HepG2 (cell line): Measurements from ENCODE around the gene PRDM10. TPM values are rescaled to one million over a fixed set of nuclear protein-coding genes. Genes with fewer than 3 reads are reported as not detected.

Source experiments
- ASH2L ChIP-seq: fragments of 300-600, 200-600 bp; sonication (generic); IDR thresholded peaks from 2 replicates; pipeline ENCODE4 v1.7.0; 2017; ENCODE audit warnings: low read depth, mild to moderate bottlenecking, moderate library complexity, mixed read lengths, low read length; ENCODE audit not compliant: insufficient read length
- BORCS8-MEF2B ChIP-seq: sonication (generic); formaldehyde crosslinking; IDR thresholded peaks from 2 replicates; pipeline ENCODE4 v1.8.0; 2022; ENCODE audit warnings: mild to moderate bottlenecking, missing genetic modification reagents
- CREB1 ChIP-seq, 2 experiments: fragments of 450-650 bp in 1 of 2; IDR thresholded peaks; 2 replicates each; pipeline ENCODE4 v1.6.1; 2016 to 2017; ENCODE audit warnings: control low read depth in 1 of 2, mild to moderate bottlenecking in 1 of 2, missing compliant biosample characterization in 1 of 2, missing genetic modification characterization in 1 of 2
- ESRRA ChIP-seq: sonication (generic); formaldehyde crosslinking; IDR thresholded peaks from 2 replicates; pipeline ENCODE4 v1.5.1; 2020; ENCODE audit warnings: mild to moderate bottlenecking, low read depth, missing genetic modification reagents
- FOXO1 ChIP-seq: sonication (generic); formaldehyde crosslinking; IDR thresholded peaks from 2 replicates; pipeline ENCODE4 v1.4.0; 2020; ENCODE audit warnings: missing genetic modification reagents
- HDAC2 ChIP-seq: sonication (generic); formaldehyde crosslinking; IDR thresholded peaks from 2 replicates; pipeline ENCODE4 v1.4.0; 2020; ENCODE audit warnings: missing genetic modification reagents
- HMG20B ChIP-seq: conservative IDR thresholded peaks from 2 replicates; pipeline ENCODE4 v1.6.1; 2016; ENCODE audit warnings: missing genetic modification reagents, missing compliant biosample characterization
- KDM3A ChIP-seq: IDR thresholded peaks from 2 replicates; pipeline ENCODE4 v1.6.1; 2018; ENCODE audit warnings: low read depth, missing compliant biosample characterization
- KLF16 ChIP-seq, 2 experiments: sonication (generic) in 1 of 2; formaldehyde crosslinking in 1 of 2; IDR thresholded peaks; 2 replicates each; pipeline versions ENCODE4 v1.6.1 to v1.8.0; 2016 to 2023; ENCODE audit warnings: missing genetic modification reagents in 2 of 2, missing compliant biosample characterization in 1 of 2
- KLF9 ChIP-seq: IDR thresholded peaks from 2 replicates; pipeline ENCODE4 v1.6.1; 2016; ENCODE audit warnings: low read depth
- KMT2A ChIP-seq: sonication (generic); formaldehyde crosslinking; IDR thresholded peaks from 2 replicates; pipeline ENCODE4 v1.4.0; 2020; ENCODE audit warnings: missing genetic modification reagents
- MED1 ChIP-seq: sonication (generic); formaldehyde crosslinking; IDR thresholded peaks from 2 replicates; pipeline ENCODE4 v1.4.0; 2020; ENCODE audit warnings: missing genetic modification reagents
- MLLT10 ChIP-seq: sonication (generic); formaldehyde crosslinking; IDR thresholded peaks from 2 replicates; pipeline ENCODE4 v1.4.0; 2020; ENCODE audit warnings: missing genetic modification reagents
- NCOA1 ChIP-seq: sonication (generic); formaldehyde crosslinking; IDR thresholded peaks from 2 replicates; pipeline ENCODE4 v1.9.0; 2021; ENCODE audit warnings: missing genetic modification reagents
- POLR2AphosphoS5 ChIP-seq: IDR thresholded peaks from 2 replicates; pipeline ENCODE4 v1.6.1; 2012; ENCODE audit warnings: low read depth, low read length
- RXRB ChIP-seq: IDR thresholded peaks from 2 replicates; pipeline ENCODE4 v1.6.1; 2016; ENCODE audit warnings: borderline replicate concordance, missing genetic modification reagents, missing compliant biosample characterization
- SOX13 ChIP-seq, 3 experiments: fragments of 450-650 bp in 1 of 3; sonication (generic) in 1 of 3; formaldehyde crosslinking in 1 of 3; IDR thresholded peaks in 2 of 3; conservative IDR thresholded peaks in 1 of 3; 2 replicates each; pipeline versions ENCODE4 v1.5.0 to v1.6.1; 2016 to 2020; ENCODE audit warnings: antibody characterized with exemption in 1 of 3, mild to moderate bottlenecking in 1 of 3, missing compliant biosample characterization in 1 of 3, missing genetic modification reagents in 1 of 3, moderate library complexity in 1 of 3
- SP5 ChIP-seq: IDR thresholded peaks from 2 replicates; pipeline ENCODE4 v1.6.1; 2016; ENCODE audit warnings: low read depth, borderline replicate concordance
- TEAD3 ChIP-seq: optimal IDR thresholded peaks from 2 replicates; pipeline ENCODE3; 2016; ENCODE audit warnings: borderline replicate concordance
- ZBTB7A ChIP-seq: sonication (generic); formaldehyde crosslinking; IDR thresholded peaks from 2 replicates; pipeline ENCODE4 v1.8.0; 2022; ENCODE audit warnings: mild to moderate bottlenecking, missing genetic modification reagents
- ZBTB7B ChIP-seq: sonication (generic); formaldehyde crosslinking; IDR thresholded peaks from 2 replicates; pipeline ENCODE4 v1.4.0; 2020; ENCODE audit warnings: missing genetic modification reagents
- ZNF34 ChIP-seq: sonication (generic); formaldehyde crosslinking; IDR thresholded peaks from 2 replicates; pipeline ENCODE4 v1.4.0; 2020; ENCODE audit warnings: mild to moderate bottlenecking, missing genetic modification reagents, borderline replicate concordance
- ZNF484 ChIP-seq: sonication (generic); formaldehyde crosslinking; IDR thresholded peaks from 2 replicates; pipeline ENCODE4 v1.5.1; 2020; ENCODE audit warnings: mild to moderate bottlenecking, low read depth, missing genetic modification reagents, borderline replicate concordance
- ZNF563 ChIP-seq: sonication (generic); formaldehyde crosslinking; IDR thresholded peaks from 2 replicates; pipeline ENCODE4 v1.8.0; 2022; ENCODE audit warnings: mild to moderate bottlenecking, moderate library complexity, missing genetic modification reagents
- ZSCAN31 ChIP-seq: sonication (generic); formaldehyde crosslinking; IDR thresholded peaks from 2 replicates; pipeline ENCODE4 v1.5.0; 2020; ENCODE audit warnings: low read depth, mild to moderate bottlenecking, missing genetic modification reagents
- polyA plus RNA-seq, 8 experiments: library from polyadenylated mRNA; depleted of rRNA in 3 of 8; stranded (reverse) in 7 of 8; unstranded in 1 of 8; fragments of >200 nt; fragmentation: Illumina TruSeq in 4 of 8; extraction: Trizol in 4 of 8; gene quantifications; 2 replicates each; pipeline versions ENCODE4 v1.2.1 to v1.2.3, GENCODE V29; 2011 to 2016; ENCODE audit warnings: low read depth in 4 of 8, missing spikeins in 1 of 8, mixed read lengths in 1 of 8; ENCODE audit not compliant: insufficient read depth in 1 of 8
- total RNA-seq, 5 experiments: library from RNA; depleted of rRNA; stranded (reverse); fragments of >200 nt; fragmentation: Illumina TruSeq; extraction: Trizol; gene quantifications; 2 replicates each; pipeline ENCODE4 v1.2.3, GENCODE V29; 2016; ENCODE audit warnings: low read depth in 1 of 5
- TF ChIP-seq, protein P1 (sequence below): sonication (generic); formaldehyde crosslinking; IDR thresholded peaks from 2 replicates; pipeline ENCODE4 v1.8.1; 2022; ENCODE audit warnings: low read depth, mild to moderate bottlenecking, missing genetic modification reagents
- TF ChIP-seq, protein P2 (sequence below): sonication (generic); formaldehyde crosslinking; IDR thresholded peaks from 2 replicates; pipeline ENCODE4 v1.4.0; 2020; ENCODE audit warnings: missing genetic modification reagents

The PRDM10 gene
- total and polyA plus RNA-seq, 2 of the 13 experiments (the other 11 are each of a cell fraction or from before 2014, with no cell fraction given), result 5.7 to 5.8 TPM

- TF ChIP-seq ZNF484 (CRISPR knock-in tag) (no peak), NCOA1 (CRISPR knock-in tag) (no peak), KLF9 (CRISPR knock-in tag) (no peak), ASH2L (peak; percentile 82), MLLT10 (no peak), HMG20B (CRISPR knock-in tag) (0 out of 2 replicates have a peak, but pooled peaks have one; percentile 29), KLF16 (CRISPR knock-in tag; IDR thresholded peaks at IDR 0.05) (peak in 1 of 2 experiments; percentile 65; a peak in 1 of 4 replicates), HDAC2 (CRISPR knock-in tag) (peak; percentile 72; the same call in 1 of the 2 replicates), RXRB (CRISPR knock-in tag) (peak; percentile 85), KMT2A (no peak), CREB1 (IDR thresholded peaks at IDR 0.05) (no peak), CREB1 (CRISPR knock-in tag; IDR thresholded peaks at IDR 0.05) (peak; percentile 67), FOXO1 (CRISPR knock-in tag) (peak; percentile 91), ZBTB7A (CRISPR knock-in tag) (no peak), POLR2AphosphoS5 (peak; percentile 39; the same call in 1 of the 2 replicates), BORCS8-MEF2B (CRISPR knock-in tag) (no peak), TEAD3 (CRISPR knock-in tag) (peak; percentile 48), MED1 (peak; percentile 90), ZBTB7B (CRISPR knock-in tag) (peak; percentile 64), ZNF563 (CRISPR knock-in tag) (no peak), KDM3A (CRISPR knock-in tag) (peak; percentile 52; the same call in 1 of the 2 replicates), SP5 (CRISPR knock-in tag) (peak; percentile 83), ZSCAN31 (CRISPR knock-in tag) (peak; percentile 62; the same call in 1 of the 2 replicates), ZNF34 (CRISPR knock-in tag) (no peak), SOX13 (IDR thresholded peaks at IDR 0.05) (peak; percentile 21; the same call in 1 of the 2 replicates), SOX13 (CRISPR knock-in tag; conservative IDR thresholded peaks at IDR 0.05 in 1 of 2, IDR thresholded peaks at IDR 0.05 in 1 of 2) (peak in 1 of 2 experiments; percentile 87; a peak in 2 of 4 replicates), ESRRA (peak; percentile 25; the same call in 1 of the 2 replicates)
- TF ChIP-seq, protein P1, sequence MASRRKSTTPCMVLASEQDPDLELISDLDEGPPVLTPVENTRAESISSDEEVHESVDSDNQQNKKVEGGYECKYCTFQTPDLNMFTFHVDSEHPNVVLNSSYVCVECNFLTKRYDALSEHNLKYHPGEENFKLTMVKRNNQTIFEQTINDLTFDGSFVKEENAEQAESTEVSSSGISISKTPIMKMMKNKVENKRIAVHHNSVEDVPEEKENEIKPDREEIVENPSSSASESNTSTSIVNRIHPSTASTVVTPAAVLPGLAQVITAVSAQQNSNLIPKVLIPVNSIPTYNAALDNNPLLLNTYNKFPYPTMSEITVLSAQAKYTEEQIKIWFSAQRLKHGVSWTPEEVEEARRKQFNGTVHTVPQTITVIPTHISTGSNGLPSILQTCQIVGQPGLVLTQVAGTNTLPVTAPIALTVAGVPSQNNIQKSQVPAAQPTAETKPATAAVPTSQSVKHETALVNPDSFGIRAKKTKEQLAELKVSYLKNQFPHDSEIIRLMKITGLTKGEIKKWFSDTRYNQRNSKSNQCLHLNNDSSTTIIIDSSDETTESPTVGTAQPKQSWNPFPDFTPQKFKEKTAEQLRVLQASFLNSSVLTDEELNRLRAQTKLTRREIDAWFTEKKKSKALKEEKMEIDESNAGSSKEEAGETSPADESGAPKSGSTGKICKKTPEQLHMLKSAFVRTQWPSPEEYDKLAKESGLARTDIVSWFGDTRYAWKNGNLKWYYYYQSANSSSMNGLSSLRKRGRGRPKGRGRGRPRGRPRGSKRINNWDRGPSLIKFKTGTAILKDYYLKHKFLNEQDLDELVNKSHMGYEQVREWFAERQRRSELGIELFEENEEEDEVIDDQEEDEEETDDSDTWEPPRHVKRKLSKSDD, result no peak
- TF ChIP-seq, protein P2, sequence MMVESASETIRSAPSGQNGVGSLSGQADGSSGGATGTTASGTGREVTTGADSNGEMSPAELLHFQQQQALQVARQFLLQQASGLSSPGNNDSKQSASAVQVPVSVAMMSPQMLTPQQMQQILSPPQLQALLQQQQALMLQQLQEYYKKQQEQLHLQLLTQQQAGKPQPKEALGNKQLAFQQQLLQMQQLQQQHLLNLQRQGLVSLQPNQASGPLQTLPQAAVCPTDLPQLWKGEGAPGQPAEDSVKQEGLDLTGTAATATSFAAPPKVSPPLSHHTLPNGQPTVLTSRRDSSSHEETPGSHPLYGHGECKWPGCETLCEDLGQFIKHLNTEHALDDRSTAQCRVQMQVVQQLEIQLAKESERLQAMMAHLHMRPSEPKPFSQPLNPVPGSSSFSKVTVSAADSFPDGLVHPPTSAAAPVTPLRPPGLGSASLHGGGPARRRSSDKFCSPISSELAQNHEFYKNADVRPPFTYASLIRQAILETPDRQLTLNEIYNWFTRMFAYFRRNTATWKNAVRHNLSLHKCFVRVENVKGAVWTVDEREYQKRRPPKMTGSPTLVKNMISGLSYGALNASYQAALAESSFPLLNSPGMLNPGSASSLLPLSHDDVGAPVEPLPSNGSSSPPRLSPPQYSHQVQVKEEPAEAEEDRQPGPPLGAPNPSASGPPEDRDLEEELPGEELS (CRISPR knock-in tag), result peak; percentile 94
Observed at GRCh38 chr11:129999407-129999806, 3.2 kb downstream of the PRDM10 start (continued).
